DMS 273 (cell line): Measurements from ENCODE around the gene CHKA.
A peak's percentile ranks its signal among the peaks of the same experiment; 100 is the strongest.

Source experiments
- DNase-seq: peaks from one replicate; lab custom pipeline; 2025; ENCODE audit not compliant: unreplicated experiment; lab: John Stamatoyannopoulos, UW

The CHKA gene

GRCh38 chr11:68033708-68034045 lies 87.5 kb downstream of the CHKA start:
- DNase-seq = no peak

- DNase-seq = no peak
Measured at GRCh38 chr11:68032997-68033707, 88.0 kb downstream of the CHKA start.

GRCh38 chr11:68032003-68032402 lies 89.2 kb downstream of the CHKA start:
- DNase-seq = no peak

- DNase-seq = no peak
Measured at GRCh38 chr11:68031144-68031464, 90.1 kb downstream of the CHKA start.

- DNase-seq = peak; percentile 98
Measured at GRCh38 chr11:68030318-68031143, 90.7 kb downstream of the CHKA start, which contains the start of gene NDUFS8. Gene NDUFS8 (plus strand): TSS chr11:68030681. CDS start chr11:68032152, 1,471 bp downstream.

GRCh38 chr11:68028802-68029545 lies 92.2 kb downstream of the CHKA start:
- DNase-seq = no peak

- DNase-seq = no peak
Measured at GRCh38 chr11:68027667-68028066, 93.5 kb downstream of the CHKA start.

GRCh38 chr11:68026391-68027105 lies 94.6 kb downstream of the CHKA start:
- DNase-seq = no peak

- DNase-seq = peak; percentile 58
Measured at GRCh38 chr11:68025047-68025446, 96.1 kb downstream of the CHKA start.

GRCh38 chr11:68024508-68024907 lies 96.7 kb downstream of the CHKA start:
- DNase-seq = no peak

GRCh38 chr11:68022531-68022930 lies 98.7 kb downstream of the CHKA start:
- no peak for DNase-seq

- DNase-seq = no peak
Measured at GRCh38 chr11:68021167-68021787, 99.9 kb downstream of the CHKA start.

GRCh38 chr11:68020575-68020974 lies 100.6 kb downstream of the CHKA start:
- peak; percentile 56 for DNase-seq

GRCh38 chr11:68019486-68019885 lies 101.7 kb downstream of the CHKA start:
- no peak for DNase-seq

GRCh38 chr11:68018730-68019190 lies 102.4 kb downstream of the CHKA start:
- no peak for DNase-seq

- DNase-seq = no peak
Measured at GRCh38 chr11:68017980-68018729, 103.0 kb downstream of the CHKA start.

GRCh38 chr11:68016904-68017817 lies 104.0 kb downstream of the CHKA start:
- DNase-seq = peak; percentile 56

GRCh38 chr11:68016161-68016903 lies 104.9 kb downstream of the CHKA start:
- DNase-seq = peak; percentile 56
